Endothelial cell of umbilical vein (primary cell): ENCODE data around the gene ECM2.

Experiments used
- EZH2 ChIP-seq: IDR thresholded peaks from 2 replicates; pipeline ENCODE4 v1.6.1; 2012; ENCODE audit warnings: borderline replicate concordance, low read depth, mild to moderate bottlenecking, moderate library complexity, low read length, inconsistent platforms; ENCODE audit not compliant: severe bottlenecking
- FOS ChIP-seq: IDR thresholded peaks from 2 replicates; pipeline ENCODE4 v1.6.1; 2011; ENCODE audit warnings: mild to moderate bottlenecking, low read length, moderate library complexity, borderline replicate concordance; ENCODE audit not compliant: insufficient read depth
- GATA2 ChIP-seq: IDR thresholded peaks from 2 replicates; pipeline ENCODE4 v1.7.0; 2011; ENCODE audit warnings: low read depth, mild to moderate bottlenecking, moderate library complexity, mixed read lengths, low read length; ENCODE audit not compliant: insufficient read length, insufficient read depth
- JUN ChIP-seq: IDR thresholded peaks from 2 replicates; pipeline ENCODE4 v1.6.1; 2011; ENCODE audit warnings: borderline replicate concordance, low read depth; ENCODE audit not compliant: insufficient read length, insufficient read depth
- MYC ChIP-seq: IDR thresholded peaks from one replicate; pipeline ENCODE4 v1.6.1; 2011; ENCODE audit warnings: mild to moderate bottlenecking, low read depth, low read length
- POLR2A ChIP-seq: IDR thresholded peaks from 2 replicates; pipeline ENCODE4 v1.6.1; 2012; ENCODE audit warnings: low read depth, mild to moderate bottlenecking, control low read depth, low read length
- POLR2AphosphoS5 ChIP-seq: IDR thresholded peaks from 2 replicates; pipeline ENCODE4 v1.6.1; 2012; ENCODE audit warnings: low read depth, mild to moderate bottlenecking, control low read depth, low read length, moderate library complexity; ENCODE audit not compliant: insufficient read depth
- TF ChIP-seq, protein P1 (sequence below), 2 donors: IDR thresholded peaks; 1 replicate in 1 of 2; 2 replicates in 1 of 2; pipeline ENCODE4 v1.5.1; 2011; ENCODE audit warnings: low read length in 2 of 2, mild to moderate bottlenecking in 2 of 2, moderate library complexity in 2 of 2, control low read depth in 1 of 2, inconsistent platforms in 1 of 2, low read depth in 1 of 2; ENCODE audit not compliant: insufficient read depth in 1 of 2; ENCODE audit errors: extremely low read depth in 1 of 2
- TF ChIP-seq, protein P2 (sequence below): IDR thresholded peaks from 2 replicates; pipeline ENCODE4 v1.6.1; 2011; ENCODE audit not compliant: insufficient read depth, insufficient read length

DNA sequence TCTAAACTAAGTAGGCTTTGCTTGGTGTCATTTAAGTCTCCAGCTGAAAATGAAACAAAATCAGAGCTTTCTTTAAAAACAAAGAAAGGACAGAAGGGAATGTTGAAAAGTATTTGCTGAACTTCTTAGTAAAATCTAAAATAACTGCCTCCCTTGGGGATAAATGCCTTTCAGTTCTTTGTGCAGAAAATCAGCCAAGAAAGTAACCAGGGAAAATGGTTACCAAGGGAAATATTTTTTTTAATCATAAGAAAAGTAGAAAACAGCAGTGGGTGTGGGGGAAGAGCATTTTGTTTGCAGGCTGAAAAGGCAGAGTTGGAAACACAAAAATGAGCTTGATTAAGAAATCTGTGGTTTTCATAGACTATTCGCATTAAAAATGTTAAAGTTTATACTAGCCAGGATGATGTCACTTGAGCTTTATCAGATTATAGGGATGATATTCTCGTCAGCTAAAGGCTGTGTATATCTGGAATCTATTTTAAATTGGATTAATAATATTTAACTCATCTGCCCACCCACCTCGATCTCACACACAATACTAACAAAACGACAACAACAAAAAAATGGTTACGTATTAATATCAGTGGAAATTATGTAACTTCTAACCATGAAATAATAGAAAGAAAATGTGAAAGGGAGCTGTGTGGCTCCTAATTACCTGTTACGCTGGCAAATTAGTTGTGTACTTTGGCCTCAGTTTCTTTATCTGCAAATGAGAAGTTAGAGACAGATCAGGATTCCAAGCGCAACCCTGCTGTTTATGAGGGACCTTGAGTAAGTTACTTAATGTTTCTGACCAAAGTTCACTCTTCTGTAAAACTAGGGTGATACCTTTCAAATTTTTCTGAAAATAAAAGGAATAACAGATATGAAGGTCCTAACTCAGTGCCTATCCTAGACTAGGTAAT is at the start of gene ECM2:
- TF ChIP-seq, protein P1, sequence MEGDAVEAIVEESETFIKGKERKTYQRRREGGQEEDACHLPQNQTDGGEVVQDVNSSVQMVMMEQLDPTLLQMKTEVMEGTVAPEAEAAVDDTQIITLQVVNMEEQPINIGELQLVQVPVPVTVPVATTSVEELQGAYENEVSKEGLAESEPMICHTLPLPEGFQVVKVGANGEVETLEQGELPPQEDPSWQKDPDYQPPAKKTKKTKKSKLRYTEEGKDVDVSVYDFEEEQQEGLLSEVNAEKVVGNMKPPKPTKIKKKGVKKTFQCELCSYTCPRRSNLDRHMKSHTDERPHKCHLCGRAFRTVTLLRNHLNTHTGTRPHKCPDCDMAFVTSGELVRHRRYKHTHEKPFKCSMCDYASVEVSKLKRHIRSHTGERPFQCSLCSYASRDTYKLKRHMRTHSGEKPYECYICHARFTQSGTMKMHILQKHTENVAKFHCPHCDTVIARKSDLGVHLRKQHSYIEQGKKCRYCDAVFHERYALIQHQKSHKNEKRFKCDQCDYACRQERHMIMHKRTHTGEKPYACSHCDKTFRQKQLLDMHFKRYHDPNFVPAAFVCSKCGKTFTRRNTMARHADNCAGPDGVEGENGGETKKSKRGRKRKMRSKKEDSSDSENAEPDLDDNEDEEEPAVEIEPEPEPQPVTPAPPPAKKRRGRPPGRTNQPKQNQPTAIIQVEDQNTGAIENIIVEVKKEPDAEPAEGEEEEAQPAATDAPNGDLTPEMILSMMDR (IDR thresholded peaks at IDR 0.05; ENCODE audit: extremely low read depth in 1 of 2, insufficient read depth in 1 of 2, low read depth in 1 of 2, low read length in 2 of 2), result no peak
- TF ChIP-seq POLR2AphosphoS5 (no peak), POLR2A (no peak), EZH2 (no peak), JUN (no peak), MYC (no peak), GATA2 (no peak), FOS (no peak)
- TF ChIP-seq, protein P2, sequence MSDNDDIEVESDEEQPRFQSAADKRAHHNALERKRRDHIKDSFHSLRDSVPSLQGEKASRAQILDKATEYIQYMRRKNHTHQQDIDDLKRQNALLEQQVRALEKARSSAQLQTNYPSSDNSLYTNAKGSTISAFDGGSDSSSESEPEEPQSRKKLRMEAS, result no peak
